CD4-positive, alpha-beta T cell treated with Interferon gamma for 1 hour (primary cell): ENCODE results near the gene ABCA3.
A peak's percentile ranks its signal among the peaks of the same experiment; 100 is the strongest.
"Not testable (repeated sequence)": the region's sequence is repeated elsewhere in the genome, so short reads cannot be mapped to it uniquely, and the experiment has no call there.

Experiments
- DNase-seq: peaks from one replicate; pipeline ENCODE4 v3.0.0-alpha.2; 2020

The ABCA3 gene

DNA sequence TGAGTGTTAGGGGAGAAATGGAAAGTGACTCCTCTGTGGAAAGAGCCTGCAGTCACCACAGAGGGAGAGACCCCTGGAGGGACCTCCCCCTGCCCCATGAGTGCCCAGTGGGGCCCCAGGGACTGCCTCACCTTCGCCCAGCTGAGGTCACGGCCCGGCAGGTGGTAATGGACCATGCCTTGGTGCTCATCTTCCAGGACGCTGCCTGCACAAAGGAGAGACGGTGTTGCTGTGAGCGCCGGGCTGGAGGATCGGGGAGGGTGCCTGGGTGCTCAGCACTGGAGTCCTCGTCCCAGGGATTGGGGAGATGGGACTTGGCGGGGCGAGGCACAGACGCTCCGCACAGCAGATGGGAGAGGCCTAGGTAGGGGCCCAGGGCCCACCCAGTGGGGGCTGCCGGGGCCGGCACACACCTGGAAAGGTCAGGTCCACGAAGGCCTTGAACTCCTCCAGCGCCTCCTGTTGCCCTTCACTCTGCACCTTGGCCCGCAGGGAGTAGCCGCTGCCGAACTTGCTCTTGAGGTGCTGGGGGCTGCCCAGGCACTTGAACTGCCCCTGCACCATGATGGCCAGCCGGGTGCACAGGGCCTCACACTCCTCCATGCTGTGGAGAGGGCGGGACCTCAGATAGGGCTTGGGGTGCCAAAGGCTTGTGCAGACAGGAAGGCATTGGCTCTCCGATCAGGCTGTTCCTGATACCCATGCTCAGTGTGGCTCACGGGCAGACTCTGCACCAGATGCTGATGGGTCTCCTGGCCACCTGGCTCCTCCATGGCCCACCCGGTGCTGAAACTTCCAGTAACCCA lies 62.9 kb downstream of the ABCA3 start:
- no peak for DNase-seq

DNA sequence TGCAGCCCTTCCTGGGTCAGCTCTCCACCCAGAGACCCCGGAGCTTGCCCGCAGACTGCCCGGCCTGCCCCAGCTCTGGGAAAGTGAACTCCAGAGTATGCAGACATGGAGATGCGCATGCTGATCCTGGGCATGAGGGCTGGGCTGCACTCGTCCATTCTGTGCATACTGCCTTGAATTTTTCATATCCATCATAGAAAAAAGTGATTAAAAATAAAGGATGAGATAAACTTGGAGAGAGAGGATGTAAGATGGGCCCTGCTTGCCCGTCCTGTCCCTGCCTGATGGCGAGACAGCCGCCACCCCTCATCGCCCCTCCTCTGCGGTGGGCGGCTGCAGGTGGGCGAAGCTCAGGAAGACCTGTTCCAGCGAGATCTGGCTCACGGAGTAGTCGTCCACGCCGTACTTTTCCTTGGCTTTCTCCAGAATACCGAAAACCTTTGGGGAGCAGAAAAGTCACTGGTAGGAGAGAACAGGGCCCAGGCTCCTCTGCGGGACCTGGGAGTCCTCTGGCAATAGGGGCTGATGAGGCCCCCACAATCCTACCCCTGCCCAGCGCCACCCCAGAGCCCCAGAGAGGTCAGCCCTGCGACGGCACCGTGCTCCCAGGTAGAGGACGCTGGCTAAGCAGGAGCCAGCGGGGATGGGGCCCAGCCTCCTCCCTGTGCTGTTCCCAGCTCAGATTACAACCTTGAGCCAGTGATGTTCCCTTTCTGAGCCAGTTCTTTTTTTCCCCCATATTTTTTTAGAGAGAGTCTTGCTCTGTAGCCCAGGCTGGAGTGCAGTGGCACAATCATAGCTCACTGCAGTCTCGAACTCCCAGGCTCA lies 63.9 kb downstream of the ABCA3 start:
- DNase-seq: no peak

DNA sequence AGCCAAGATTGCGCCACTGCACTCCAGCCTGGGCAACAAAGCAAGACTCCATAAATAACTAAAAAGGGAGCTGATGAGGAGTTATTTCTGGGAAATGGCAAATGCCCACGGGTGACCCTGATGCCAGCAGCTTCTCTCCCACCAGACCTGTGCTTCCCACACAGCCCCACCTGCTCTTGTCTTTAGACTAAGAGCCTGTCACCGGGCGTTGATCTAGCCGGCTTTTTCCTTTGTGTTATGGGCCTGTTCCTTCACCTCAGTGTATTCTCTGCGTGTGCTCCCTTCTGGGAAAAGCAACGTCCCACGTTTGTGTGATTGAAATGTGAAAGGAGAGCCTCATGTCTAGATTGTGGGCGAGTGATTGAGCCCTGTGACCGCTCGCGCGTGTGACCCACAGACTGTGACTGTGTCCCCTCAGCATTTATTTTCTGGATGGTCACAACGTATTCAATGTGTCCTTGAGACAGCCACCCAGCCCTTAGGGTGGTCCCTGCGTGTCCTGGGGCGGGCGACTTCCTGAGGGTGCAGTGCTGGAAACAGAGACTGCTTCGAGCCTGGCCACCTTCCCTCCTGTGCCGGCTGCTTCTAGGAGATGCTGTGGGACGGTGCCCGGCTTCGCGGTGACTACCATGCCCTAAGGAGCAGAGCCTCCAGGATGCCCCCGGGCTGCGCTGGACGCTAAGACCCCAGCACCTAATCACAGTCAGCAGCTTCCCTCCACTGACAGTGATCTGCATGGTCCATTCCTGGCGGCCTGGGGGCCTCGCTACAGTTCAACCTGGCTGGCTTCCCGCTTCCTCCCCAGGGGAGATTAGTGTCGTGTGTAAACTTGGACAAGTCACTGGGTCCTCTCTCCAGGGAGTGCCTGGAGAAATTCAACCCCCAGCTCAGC lies 64.8 kb downstream of the ABCA3 start:
- DNase-seq: no peak

DNA sequence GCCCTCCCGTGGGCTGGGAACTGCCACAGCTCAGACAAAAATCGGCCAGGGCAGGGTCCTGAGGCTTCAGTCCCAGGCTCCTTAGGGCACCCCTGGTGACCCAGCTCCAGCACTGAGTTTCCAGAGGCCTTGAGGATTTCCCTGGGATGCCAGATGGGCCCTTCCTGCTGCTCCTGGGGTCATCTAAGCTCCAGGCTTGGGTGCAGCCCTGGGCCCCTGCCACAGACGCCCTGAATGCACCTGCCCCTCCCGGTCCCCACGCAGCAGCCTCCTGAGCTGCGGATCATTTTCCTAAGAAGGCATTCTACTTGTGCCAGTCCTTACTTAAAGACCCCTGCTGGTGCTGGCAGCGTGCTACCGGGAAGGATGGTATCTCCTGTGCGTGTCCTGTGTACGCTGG lies 66.6 kb downstream of the ABCA3 start:
- no peak for DNase-seq

DNA sequence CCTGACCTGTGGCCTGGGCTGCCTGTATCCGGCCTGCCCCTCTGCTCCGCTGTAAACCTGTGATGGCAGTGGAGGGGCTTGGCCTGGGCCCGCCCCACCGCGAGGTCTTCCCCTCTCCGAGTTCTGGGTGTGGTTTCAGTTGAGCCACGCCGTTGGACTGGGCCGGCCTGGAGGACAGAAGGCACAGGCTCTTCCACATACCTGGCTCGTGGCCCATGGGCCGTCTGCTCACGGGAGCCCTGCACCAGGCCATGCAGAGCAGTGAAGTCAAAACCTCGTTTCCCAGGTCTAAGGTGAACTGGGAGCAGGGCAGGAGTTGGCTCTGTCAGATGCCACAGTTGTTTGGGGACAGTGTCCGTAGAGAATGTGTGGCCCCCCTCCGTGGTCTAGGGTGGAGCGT lies 67.0 kb downstream of the ABCA3 start:
- DNase-seq: no peak

DNA sequence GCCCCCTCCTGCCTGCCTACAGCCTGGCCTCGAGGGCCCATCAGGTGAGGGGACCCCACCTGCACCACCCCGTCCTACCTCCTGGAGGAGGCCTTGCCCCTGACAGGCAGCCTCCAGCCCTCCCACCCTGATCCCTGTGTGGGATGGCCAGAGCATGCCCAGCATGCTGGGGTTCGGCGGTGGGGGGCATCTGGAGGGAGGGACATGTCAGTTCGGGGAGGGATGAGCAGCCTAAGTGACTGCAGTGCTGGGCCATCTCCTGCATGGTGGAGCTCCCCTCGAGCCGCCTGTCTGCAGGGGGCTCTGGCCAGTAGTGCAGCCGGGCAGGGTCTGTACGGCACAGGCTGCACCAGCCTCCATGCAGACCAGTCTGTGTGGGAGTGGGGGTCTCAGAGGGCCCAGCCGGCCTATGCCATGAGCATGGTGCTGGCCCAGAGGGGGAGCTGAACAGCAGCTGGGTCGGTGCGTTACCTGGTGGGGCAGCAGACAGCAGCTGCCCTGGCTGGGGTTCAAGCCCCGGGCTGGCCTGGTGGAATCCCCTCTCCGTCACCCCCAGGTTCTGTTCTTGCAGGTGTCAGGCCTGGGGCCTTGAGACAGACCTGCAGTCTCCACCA lies 68.6 kb downstream of the ABCA3 start:
- DNase-seq: no peak

DNA sequence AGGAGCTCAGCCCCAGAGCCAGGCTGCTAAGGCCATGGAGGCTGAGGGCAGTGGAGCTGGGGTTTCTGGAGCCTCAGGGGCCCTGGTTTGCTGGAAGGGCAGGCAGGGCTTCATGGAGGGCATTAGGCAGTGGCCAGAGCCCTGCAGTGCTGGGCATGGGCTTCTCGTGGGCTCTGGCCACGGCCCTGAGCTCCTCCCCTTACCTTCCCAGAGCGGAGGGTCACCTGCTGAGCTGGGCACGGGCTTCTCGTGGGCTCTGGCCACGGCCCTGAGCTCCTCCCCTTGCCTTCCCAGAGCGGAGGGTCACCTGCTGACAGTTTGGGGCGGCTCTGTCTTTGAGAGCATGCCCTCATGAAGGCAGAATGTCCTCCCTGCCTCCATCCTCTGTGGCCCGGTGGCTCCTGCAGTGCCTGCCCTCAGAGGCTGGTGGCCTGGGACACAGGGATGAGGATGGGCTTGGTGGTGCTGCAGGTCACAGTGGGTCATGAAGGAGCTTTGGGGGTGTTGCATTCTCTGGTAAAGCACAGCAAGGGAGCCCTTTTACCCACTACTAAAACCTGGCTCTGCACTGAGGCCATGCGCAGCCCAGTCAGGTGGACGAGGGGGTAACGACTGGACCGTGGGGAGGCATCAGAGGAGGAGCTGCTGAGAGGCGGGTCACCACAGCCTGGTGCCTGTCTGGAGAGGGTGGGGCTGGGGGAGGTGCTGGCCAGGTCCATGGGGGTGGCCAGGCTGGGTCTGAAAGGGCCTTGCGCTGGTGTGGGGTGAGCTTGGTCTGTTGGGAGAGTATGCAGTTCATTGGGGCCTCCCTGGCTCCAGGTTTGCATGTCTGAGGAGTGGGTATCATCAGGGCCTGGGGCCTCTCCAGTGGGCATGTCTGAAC lies 69.7 kb downstream of the ABCA3 start:
- DNase-seq: no peak

DNA sequence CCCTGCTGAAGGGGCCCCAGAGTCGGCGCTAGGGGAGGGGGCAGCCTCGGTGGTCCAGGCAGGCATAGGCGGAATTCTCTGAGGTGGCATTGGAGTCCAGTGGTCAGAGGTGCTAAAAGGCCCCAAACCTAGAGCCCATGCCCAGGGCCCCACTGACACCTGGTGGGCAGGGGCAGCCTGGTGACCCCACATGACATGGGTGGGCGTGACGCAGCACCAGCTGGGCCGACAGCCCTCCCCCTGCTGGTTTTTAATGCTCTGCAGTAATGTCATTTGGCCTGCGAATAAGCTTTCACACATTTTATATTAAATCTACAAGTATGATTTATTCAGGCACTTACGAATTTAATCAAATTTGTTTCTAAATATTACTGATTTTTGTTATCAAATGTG lies 70.5 kb downstream of the ABCA3 start:
- DNase-seq: no peak

DNA sequence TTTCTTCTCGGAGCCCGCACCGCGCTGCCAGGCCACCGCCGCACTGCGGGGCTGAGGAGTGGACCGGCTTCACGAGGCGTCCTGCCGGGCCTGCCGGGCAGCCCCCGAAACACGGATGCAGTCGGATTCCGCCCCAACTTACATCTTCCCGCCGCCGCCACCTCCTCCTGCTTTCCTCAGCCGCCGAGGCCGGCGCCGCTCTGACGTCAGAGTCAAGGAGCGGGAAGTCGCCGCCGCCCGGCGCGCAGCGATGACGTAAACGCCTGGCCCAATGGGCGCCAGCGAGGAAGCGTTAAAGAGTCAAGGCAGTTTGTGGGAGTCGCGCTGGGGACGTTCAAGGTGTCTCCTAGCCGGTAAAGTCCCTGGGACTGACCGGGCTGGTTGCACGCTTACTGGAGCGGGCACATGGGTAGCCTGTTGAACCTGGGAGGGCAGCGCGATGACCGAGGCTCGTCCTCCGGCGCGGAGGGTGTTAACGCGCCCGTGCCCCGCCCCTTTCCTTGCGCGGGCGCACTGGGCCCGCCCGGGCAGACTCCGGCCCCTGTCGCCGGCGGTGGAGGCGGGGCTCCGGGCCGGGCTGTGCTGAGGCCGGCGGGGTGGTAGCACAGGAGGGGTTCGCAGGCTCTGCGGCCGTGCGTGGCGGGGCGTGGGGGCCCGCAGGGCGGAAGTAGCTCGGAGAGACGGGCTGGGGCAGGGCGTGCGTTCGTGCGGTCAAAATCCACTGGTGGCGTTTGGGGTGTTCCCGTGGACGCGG lies 72.4 kb downstream of the ABCA3 start, which contains the start of gene RNPS1:
Gene RNPS1 (minus strand): TSS at position 214 of the 754 bp plus-strand sequence. CDS start 3,483 bp downstream, outside the sequence.
- DNase-seq: peak; percentile 92

DNA sequence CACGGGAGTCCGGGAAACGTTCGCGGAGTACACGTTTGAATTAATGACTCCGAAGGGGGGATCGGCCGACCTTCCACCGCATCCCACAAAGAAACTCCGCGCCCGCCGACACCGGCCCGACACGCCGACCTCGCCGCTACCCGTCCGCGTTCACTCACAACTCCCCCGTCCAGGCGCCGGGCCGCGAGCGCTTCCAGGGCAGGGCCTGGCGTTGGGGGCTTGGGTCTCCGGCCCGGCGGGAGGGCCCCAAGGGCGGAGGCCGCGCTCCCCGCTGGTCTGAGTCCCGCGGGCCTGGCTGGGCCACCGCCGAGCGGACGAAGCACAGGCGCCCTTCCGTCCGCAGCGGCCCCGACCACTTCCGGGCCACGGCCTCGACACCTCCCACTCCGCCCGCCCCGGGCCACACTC lies 73.0 kb downstream of the ABCA3 start:
- not testable (repeated sequence) for DNase-seq

DNA sequence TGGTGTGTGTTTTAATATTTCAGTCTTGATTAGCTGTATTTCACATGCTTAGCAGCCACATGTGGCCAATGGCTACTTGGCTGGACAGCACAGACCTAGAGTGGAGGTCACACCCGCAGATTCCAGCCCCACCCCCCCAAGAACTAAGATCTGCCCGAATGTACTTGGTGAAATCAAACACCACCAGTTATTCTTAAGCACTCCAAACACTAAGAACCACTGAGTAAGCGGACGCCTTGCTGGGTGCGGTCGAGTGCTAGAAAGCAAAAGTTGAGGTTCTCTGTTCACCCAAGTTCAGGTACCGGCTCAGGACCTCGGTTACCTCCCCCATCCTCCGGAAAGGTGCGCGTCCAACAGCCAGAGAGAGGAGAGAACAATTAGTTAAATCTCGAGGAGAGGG lies 73.6 kb downstream of the ABCA3 start:
- not testable (repeated sequence) for DNase-seq

DNA sequence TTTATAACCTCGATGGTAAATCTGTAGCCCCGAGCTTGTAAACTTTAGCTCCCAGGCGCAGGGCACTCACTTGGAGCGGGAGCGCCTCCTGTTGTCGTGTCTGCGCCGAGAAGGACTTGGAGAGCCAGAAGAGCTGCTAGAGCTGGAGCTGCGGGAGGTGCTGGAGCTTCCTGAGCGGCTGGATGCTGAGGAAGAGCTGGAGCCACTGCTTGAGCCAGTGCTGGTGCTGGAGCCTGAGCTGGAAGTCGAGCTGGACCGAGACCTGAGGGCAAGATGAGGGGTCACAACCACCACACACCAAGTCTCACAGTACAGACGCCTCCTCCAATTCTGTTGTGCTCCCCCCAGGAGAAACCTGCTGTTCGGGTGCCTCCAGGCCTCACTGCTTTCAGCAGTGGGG lies 77.5 kb downstream of the ABCA3 start:
- not testable (repeated sequence) for DNase-seq

DNA sequence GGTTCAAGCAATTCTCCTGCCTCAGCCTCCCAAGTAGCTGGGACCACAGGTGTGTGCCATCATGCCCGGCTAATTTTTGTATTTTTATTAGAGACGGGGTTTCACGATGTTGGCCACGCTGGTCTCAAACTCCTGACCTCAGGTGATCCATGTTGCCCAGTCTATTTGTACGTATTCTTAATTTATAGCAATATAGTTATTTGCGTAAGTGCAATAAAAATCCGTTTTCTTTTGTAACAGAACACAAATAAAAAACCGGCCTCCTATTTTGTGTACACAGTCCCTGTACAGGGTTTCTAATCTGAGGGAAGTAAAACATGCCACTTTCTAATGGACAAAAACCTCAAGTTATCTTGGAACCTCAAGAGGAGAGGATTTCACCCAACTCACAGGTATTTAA lies 80.3 kb downstream of the ABCA3 start:
- DNase-seq: no peak

DNA sequence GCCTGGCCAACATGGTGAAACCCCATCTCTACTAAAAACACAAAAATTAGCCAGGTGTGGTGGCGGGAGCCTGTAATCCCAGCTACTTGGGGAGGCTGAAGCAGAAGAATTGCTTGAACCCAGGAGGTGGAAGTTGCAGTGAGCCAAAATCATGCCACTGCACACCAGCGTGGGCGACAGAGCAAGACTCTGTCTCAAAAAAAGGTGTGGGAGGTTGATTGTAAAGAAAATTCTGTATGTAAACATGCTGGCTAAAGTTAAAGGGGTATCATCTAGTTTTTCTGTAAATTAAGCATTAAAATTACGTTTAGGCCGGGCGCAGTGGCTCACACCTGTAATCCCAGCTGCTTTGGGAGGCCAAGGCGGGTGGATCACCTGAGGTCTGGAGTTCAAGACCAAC lies 82.0 kb downstream of the ABCA3 start:
- not testable (repeated sequence) for DNase-seq

DNA sequence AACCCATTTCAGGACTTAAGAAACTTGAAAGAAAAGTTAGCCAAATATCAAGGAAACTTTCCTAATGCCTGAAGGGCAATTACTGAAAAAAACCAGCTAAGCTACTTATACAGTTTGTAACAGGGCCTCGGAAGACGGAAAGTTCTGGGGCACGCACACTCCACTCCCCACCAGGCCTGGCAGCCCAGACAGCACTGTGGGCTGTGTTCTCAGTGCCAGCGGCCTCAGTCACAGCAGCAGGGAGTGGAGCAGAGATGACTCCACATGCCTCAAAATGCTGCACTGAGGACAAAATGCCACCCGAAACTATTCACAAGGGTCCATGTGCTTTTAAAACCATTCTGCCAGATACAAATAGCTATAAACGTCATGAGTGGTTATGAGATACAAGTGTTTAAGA lies 82.8 kb downstream of the ABCA3 start:
- no peak for DNase-seq

DNA sequence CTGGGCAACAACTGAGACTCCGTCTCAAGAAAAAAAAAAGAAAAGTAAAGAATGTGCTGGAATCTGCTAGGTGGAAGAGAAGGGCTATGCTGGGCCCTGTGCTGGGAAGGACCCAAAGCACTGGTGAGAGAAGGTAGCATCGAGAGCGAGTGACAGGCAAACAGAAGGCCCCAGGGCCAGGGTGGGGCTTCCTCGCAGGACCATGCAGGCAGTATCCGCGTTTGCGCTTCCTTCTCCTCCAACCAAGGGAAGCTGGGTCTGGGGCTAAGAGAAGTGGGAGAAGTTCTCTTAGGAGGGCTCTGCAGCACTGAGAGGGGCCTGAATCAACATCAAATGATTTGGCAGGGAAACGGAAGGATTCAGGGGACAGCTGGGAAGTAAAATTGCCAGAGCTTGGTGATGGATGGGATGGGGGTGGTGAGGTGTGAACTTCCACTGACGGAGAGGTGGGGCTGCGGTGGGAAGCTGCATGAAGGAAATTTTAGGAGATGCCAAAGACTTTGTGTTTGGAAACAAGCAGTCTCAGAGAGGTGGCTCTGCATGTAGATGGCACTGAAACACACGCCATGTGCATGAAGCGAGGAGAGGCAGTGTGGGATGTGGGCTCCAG lies 83.9 kb downstream of the ABCA3 start:
- no peak for DNase-seq

DNA sequence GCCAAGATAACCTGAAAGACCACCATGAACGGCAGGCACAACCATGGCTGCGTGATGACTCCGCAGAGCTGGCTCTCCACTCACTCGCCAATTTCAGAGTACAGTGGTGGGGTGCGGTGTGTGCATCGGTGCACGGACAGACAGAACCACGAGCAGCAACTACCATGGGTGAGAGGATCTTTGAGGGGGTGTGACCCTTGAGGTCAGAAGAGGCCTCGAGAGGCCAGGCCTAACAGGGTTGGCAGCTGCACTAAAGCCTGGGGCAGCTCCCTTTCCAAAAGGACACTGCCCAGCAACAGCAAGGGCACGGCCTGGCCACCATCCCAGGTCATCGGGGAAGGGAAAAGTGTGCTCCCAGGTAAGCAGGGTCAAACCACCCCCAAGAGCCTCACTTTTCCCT lies 87.2 kb downstream of the ABCA3 start:
- no peak for DNase-seq

DNA sequence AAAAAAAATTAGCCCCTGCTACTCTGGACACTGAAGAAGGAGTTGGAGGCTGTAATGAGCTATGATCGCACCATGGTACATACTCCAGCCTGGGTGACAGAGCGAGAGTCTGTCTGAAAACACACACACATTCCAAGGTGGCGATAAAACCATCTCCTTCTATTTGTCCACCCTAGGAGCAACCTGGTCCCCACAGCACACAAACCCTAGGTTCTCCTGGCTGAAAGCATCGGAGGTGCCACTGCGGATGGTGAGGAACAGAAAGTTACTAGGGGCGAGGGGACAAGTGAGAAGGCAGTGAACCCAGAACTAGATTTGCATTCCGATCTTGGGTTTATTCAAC lies 87.8 kb downstream of the ABCA3 start:
- no peak for DNase-seq

DNA sequence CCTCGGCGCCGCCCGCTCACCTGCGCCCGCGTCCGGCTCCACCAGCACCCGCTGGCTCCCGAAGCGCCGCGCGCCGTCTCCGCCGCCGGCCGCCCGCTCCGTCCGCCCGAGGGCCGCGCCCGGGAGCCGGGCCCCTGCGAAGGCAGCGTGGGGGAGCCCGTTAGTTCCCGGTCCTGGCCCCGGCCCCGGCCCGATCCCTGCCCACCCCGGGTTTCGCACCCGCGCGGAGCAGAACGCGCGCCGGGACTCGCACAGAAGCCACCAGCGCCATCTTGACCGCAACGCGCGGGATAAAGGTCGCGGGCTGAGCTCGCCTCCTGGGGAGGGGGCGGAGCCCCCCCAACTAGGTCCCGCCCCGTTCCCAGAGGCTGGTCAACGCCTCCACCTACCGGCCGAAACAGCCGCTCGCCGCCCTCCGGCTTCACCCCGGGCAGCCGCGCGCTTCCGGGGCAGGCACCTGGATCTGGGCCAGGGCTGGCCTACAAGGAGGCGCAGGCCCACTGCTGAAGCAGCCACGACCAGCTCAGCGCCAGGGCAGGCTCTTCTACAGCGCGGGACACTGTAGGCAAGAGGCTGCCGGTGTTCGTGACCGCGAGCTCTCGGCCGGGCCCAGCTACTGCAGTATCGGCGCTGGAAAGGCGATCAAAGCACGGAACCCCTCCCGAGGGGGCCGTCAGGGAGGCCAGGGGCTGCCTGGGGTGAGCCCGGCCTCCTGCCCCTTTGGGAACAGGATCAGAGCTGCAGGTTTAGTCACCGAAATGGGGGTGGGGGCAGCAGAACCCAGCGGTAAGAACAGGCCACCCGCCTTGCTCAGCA lies 89.0 kb downstream of the ABCA3 start, which contains the start of gene ECI1:
Gene ECI1 (minus strand): TSS at position 292 of the 816 bp plus-strand sequence. CDS start 21 bp downstream, at position 271.
- peak; percentile 87 for DNase-seq
